ENCODE results near the gene USH2A. TPM values are rescaled to one million over a fixed set of nuclear protein-coding genes. Genes with fewer than 3 reads are reported as not detected.

The USH2A gene
- total RNA-seq, 1 donor from 2014 or later: 0.14 TPM

DNA sequence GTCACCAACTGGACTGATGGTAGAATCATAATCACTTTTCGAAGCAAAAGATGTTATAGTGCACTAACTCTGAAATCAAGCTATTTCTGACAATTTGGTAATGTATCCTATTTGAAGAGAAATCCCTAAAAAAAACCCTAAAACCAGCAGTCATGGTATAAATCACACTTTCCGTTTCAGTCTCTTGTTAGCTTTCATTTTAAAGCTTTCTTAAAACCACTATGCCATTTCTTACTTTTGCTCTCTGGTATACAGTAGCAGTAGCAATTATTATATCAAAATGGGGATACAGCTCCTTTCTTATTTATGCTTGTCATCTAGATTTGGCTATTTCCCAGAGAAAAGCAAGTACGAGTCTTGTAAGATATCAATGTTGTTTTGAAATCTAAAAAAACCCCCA lies 532.8 kb downstream of the USH2A start:
- DNase-seq (ENCODE audit: low read depth, low spot score): no peak
- H3K9me3 Mint-ChIP-seq: no peaks in the 10 kb centered on the region
- no peak overlapping the region for H3K4me3 Mint-ChIP-seq
- TF ChIP-seq, protein P1, sequence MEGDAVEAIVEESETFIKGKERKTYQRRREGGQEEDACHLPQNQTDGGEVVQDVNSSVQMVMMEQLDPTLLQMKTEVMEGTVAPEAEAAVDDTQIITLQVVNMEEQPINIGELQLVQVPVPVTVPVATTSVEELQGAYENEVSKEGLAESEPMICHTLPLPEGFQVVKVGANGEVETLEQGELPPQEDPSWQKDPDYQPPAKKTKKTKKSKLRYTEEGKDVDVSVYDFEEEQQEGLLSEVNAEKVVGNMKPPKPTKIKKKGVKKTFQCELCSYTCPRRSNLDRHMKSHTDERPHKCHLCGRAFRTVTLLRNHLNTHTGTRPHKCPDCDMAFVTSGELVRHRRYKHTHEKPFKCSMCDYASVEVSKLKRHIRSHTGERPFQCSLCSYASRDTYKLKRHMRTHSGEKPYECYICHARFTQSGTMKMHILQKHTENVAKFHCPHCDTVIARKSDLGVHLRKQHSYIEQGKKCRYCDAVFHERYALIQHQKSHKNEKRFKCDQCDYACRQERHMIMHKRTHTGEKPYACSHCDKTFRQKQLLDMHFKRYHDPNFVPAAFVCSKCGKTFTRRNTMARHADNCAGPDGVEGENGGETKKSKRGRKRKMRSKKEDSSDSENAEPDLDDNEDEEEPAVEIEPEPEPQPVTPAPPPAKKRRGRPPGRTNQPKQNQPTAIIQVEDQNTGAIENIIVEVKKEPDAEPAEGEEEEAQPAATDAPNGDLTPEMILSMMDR (conservative IDR thresholded peaks at IDR 0.05): no peak
- no peaks in the 10 kb centered on the region for H3K36me3 Mint-ChIP-seq (ENCODE audit: low read depth)
- H3K4me1 Mint-ChIP-seq: no peaks in the 10 kb centered on the region
- no peaks in the 10 kb centered on the region for H3K27me3 Mint-ChIP-seq (ENCODE audit: low read depth)
- H3K27ac Mint-ChIP-seq (ENCODE audit: unreplicated experiment): no peak overlapping the region

DNA sequence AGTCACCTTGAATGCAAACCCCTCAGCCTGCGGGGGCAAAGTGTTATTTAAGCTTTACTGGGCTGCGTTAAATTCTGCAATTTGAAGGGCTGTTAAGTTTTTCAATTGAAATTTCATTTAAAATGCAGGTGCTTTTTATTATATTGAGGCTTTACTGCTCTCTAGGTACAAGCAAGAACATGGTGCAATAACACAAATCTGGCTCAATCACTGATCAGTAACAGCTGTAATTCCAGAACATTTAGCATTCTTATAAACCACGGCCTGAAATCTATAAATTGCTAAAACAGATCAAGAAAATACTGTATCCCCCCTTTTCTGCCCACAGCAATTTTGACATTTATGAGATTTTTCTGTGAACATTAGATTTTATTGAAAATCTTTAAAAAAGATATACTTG lies 533.4 kb downstream of the USH2A start:
- Mint-ChIP-seq H3K36me3 (ENCODE audit: low read depth) (no peaks in the 10 kb centered on the region), H3K9me3 (no peaks in the 10 kb centered on the region), H3K4me3 (no peak overlapping the region), H3K4me1 (no peaks in the 10 kb centered on the region), H3K27me3 (ENCODE audit: low read depth) (no peaks in the 10 kb centered on the region), H3K27ac (ENCODE audit: unreplicated experiment) (no peak overlapping the region)
- TF ChIP-seq, protein P1 (conservative IDR thresholded peaks at IDR 0.05): no peak
- no peak for DNase-seq (ENCODE audit: low read depth, low spot score)

DNA sequence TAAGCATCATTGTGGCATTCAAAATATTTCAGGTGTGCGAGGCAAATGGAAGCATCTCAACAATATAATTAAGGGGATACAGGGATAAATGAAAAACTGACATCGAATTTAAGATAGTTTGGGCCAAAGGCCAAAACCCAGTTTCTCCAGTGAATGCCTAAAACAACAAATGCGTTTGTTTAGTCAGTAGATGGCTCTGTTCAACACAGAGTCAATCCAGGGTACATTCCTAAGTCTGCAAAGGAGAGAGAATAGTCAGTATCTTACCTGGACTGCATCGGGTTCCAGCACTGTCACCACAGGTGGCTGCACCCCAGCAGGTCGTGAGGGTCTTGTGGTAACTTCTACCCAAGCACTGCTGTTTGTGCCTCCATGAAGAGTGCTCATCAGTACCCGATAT lies 535.1 kb downstream of the USH2A start:
- Mint-ChIP-seq H3K27ac (ENCODE audit: unreplicated experiment) (no peak overlapping the region), H3K36me3 (ENCODE audit: low read depth) (no peaks in the 10 kb centered on the region), H3K4me3 (no peak overlapping the region), H3K27me3 (ENCODE audit: low read depth) (no peaks in the 10 kb centered on the region), H3K9me3 (no peaks in the 10 kb centered on the region), H3K4me1 (no peaks in the 10 kb centered on the region)
- TF ChIP-seq, protein P1 (conservative IDR thresholded peaks at IDR 0.05): no peak
- no peak for DNase-seq (ENCODE audit: low read depth, low spot score)

DNA sequence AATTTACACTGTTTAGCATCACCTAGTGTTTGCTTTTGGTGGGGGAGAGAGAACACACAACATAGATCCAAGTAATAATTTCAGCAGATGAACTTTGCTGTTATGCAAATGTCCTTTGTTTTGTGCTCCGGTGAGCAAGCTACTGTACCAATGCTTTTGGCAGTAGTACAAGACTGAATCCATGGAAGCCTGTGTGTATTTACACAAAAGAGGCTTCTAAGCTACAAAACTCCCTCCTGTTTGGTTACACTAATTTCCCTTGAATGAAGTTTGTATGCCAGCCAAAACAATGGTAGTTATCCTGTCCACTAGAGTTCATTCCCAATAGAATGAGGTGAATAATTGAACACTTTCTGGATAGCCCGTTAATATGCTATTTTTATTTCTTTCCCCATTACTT lies 535.6 kb downstream of the USH2A start:
- no peak for DNase-seq (ENCODE audit: low read depth, low spot score)
- no peaks in the 10 kb centered on the region for H3K9me3 Mint-ChIP-seq
- no peak overlapping the region for H3K27ac Mint-ChIP-seq (ENCODE audit: unreplicated experiment)
- TF ChIP-seq, protein P1 (conservative IDR thresholded peaks at IDR 0.05): no peak
- no peak overlapping the region for H3K4me3 Mint-ChIP-seq
- no peaks in the 10 kb centered on the region for H3K36me3 Mint-ChIP-seq (ENCODE audit: low read depth)
- no peaks in the 10 kb centered on the region for H3K27me3 Mint-ChIP-seq (ENCODE audit: low read depth)
- no peaks in the 10 kb centered on the region for H3K4me1 Mint-ChIP-seq

DNA sequence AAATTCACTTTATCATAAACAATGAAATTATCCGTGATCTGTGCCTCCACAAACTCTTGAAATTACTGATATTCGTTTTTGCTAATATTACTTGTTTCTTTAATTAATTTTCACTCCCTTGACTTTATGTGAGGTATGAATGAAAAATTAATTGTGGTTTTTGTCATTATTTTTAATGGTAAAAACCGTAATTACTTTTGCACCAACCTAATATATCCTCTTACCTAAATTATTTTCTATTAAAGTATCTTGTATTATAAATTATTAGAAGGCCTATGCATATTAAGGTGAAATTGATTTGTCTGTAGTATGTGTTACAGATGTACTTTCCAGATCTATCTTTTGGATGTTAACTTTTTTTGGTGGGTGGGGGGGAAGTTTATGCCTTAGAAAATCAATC lies 540.2 kb downstream of the USH2A start:
- Mint-ChIP-seq H3K27me3 (ENCODE audit: low read depth) (no peaks in the 10 kb centered on the region), H3K36me3 (ENCODE audit: low read depth) (no peaks in the 10 kb centered on the region)
- TF ChIP-seq, protein P1 (conservative IDR thresholded peaks at IDR 0.05): no peak

DNA sequence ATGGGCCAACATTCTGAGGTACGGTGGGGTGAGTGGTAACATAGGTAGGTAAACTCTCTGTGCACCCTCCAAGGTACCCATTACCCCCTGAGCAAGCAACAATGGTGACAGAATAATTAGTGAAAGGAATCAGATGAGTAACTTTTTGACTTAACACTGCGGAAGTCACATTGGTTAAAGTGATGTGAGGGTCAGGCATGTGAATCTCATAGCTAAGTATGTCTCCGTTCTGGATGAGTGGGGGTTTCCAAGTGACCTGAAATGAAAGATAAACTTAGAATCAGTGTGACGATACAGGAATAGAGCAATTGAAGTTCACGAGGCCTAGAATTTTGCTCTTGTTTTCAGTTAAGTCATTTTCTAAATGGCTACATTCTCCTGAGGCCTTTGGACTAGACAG lies 544.4 kb downstream of the USH2A start:
- H3K4me1 Mint-ChIP-seq: no peaks in the 10 kb centered on the region
- H3K36me3 Mint-ChIP-seq (ENCODE audit: low read depth): no peaks in the 10 kb centered on the region
- TF ChIP-seq, protein P1 (conservative IDR thresholded peaks at IDR 0.05): no peak
- no peaks in the 10 kb centered on the region for H3K9me3 Mint-ChIP-seq
- H3K27ac Mint-ChIP-seq (ENCODE audit: unreplicated experiment): no peak overlapping the region
- H3K27me3 Mint-ChIP-seq (ENCODE audit: low read depth): no peaks in the 10 kb centered on the region
- H3K4me3 Mint-ChIP-seq: no peak overlapping the region
- no peak for DNase-seq (ENCODE audit: low read depth, low spot score)

More for the DNA sequence above, 540.2 kb downstream of the USH2A start:
- Mint-ChIP-seq H3K4me3 (no peak overlapping the region), H3K4me1 (no peaks in the 10 kb centered on the region), H3K9me3 (no peaks in the 10 kb centered on the region), H3K27ac (ENCODE audit: unreplicated experiment) (no peak overlapping the region)
- DNase-seq (ENCODE audit: low read depth, low spot score): no peak

Measured in neural crest cell (in vitro differentiated cells).